GM19438 (cell line): ENCODE data around the gene ERI2.

ENCODE experiments used
- ATAC-seq: cut with Tn5 transposase; IDR thresholded peaks from one replicate; pipeline ENCODE4 v1.9.1; 2021; ENCODE audit warnings: low read depth; ENCODE audit not compliant: unreplicated experiment

The ERI2 gene

GRCh38 chr16:20806168-20807050 is at the start of gene ERI2, which contains the start of gene REXO5:
ERI2 (minus strand) TSS chr16:20806472; CDS start chr16:20806430, 42 bp downstream.
REXO5 (plus strand) TSS chr16:20806527; CDS start chr16:20806954, 427 bp downstream.
- ATAC-seq = peak; percentile 77

GRCh38 chr16:20854963-20855362 is 48.7 kb upstream of the ERI2 start:
- no peak for ATAC-seq

- no peak for ATAC-seq
Observed at GRCh38 chr16:20853981-20854620, 47.8 kb upstream of the ERI2 start.

DNA sequence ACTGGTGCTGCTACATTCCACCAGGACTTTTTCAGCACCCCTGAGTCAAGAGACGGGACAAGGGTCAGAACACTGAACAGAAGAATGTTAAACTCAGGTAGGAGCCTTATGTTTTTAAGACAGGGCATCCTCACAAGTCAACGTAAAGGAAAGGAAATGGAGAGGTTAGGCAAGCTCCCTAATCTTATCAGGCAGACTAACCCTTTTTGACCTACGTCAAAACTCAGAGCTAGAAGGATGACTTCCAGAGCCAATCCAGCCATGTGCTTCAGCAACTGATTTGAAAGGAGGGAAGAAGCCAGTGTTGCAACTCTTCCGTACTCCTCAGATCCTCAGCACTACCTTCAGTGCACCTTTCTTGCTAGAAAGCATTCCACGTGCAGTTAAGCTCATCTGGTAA is 46.9 kb upstream of the ERI2 start:
- ATAC-seq = no peak

- no peak for ATAC-seq
Observed at GRCh38 chr16:20851601-20852000, 45.3 kb upstream of the ERI2 start.

DNA sequence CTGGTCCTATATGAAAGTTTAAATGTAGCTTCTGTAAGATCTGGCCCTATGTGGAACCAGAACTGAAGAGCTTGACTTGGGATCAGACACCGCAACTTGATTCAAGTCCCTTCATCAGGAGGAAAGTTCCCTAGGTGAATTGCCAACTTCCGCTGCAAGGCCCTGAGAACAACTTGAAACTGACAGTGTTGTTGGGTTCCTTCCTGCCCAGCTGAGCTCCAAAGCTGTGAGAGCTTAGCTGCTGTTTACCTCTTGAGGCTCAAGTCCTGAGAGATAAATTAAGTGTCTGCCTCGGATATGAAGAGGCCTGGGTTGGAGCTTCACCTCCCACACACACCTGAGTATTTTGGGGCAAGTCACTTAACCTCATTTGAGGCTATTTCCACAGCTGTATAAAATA is 44.7 kb upstream of the ERI2 start:
- no peak for ATAC-seq

GRCh38 chr16:20849589-20850390 is 43.5 kb upstream of the ERI2 start:
- ATAC-seq = no peak

DNA sequence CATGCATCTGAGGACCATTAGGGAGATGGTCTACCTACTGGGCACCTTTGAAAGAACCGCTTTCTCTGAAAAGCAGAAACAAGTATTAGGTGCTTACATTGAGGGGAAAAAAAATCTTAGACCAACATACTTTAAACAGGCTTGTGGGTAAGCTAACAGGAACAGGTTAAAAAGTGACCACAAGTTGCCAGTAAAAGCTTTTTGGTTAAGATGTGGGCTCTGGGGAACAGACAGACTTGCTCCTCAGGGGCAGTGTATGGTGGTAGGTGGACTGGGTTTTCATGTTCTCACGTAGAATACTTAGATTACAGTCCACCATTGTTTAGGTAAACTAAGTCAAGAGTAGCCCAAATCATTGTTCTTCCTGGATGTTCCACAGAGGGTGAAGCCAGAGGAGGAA is 41.3 kb upstream of the ERI2 start:
- no peak for ATAC-seq

GRCh38 chr16:20846551-20846950 is 40.3 kb upstream of the ERI2 start:
- no peak for ATAC-seq

- ATAC-seq = no peak
Observed at GRCh38 chr16:20846030-20846429, 39.8 kb upstream of the ERI2 start.

- ATAC-seq = no peak
Observed at GRCh38 chr16:20844588-20844987, 38.3 kb upstream of the ERI2 start.

DNA sequence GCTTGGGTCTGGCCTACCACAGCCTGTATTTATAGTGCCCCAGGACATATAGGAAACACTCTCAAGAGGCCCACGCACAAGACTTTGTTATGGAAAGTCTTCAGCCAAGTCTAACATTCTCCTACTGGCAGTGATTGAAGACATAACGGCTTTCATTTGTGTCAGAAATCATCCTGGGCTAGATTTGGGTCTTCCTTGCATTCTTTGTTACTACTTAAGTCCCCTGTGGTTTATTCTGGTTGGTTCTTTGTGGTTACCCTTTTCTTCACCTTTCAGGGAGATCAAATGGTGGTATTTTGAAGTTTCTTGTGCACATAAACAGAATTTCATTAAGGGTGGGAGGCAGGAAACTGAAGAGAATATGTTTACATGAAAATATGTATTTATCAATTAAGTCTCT is 37.8 kb upstream of the ERI2 start:
- no peak for ATAC-seq

DNA sequence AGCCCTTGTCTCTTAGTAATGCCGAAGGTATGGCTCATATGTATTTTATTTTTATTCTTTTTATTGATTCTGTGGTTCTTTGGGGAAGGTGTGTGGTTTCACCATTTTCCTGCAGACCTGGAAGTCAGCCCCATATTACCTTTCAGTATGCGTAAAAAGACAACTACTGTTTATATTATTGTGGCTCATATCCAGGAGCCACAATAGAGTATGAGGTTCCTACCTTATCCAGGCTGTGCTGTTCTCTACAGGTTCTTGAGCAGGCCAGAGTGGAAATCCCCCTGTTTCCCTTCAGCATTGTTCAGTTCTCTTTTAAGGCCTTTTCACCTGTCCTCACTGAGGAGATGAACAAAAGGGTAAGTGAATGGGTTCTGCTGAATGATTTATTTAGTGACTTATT is 33.2 kb upstream of the ERI2 start:
- no peak for ATAC-seq

DNA sequence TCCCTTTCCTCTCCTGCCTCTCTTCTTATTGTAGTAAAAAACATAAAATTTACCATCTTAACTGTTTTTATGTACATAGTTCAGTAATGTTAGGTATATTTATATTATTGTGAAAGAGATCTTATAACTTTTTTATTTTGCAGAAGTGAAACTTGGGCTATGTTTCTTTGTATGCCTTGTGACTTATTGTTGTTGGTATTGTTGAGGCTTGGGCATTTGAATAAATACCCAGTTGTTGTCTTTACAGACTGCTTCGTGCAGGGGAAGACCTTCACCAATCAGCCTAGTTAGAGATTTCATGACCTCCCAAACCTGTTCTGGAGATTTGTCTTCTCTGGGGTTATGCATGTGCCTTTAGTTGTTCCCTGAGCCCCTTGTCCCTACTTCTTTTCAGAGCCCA is 32.0 kb upstream of the ERI2 start:
- ATAC-seq = no peak

DNA sequence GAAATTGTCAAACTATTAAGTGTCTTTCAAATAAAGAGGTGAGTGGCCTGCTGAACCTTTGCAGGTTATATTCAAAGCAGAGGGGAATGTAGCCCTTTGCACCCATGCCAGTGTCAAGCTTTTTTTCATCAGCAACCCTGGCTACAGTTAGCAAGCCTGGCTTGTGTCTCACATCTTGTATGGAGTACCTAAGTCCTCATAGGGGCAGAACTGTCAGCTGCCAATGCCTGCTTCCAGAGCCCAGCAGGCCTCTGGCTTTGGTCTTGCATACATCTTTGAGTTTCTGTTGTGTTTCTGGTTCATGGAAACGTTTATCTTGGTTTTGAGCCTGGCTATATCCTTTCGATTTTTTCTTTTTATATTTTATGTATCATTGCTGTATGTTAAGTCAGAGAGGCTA is 26.8 kb upstream of the ERI2 start:
- no peak for ATAC-seq

GRCh38 chr16:20830372-20830771 is 24.1 kb upstream of the ERI2 start:
- no peak for ATAC-seq

DNA sequence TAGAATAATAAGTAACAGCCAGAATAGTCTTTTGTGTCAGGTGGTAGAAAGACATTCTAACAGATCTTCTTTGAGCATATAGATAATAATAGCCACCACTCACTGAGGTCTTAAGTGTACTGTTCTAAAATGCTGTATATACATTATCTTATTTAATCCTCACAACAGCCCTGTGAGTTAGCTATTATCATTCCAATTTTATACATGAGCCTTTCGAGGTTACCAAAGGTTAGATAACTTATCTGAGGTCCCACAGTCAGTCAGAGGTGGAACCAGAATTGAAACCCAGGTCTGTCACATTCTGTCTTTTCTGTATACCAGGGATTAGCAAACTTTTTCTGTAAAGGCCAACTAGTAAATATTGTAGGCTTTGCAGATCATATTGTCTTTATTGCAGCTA is 23.3 kb upstream of the ERI2 start:
- ATAC-seq = no peak

- ATAC-seq = no peak
Observed at GRCh38 chr16:20826039-20826566, 19.8 kb upstream of the ERI2 start.

DNA sequence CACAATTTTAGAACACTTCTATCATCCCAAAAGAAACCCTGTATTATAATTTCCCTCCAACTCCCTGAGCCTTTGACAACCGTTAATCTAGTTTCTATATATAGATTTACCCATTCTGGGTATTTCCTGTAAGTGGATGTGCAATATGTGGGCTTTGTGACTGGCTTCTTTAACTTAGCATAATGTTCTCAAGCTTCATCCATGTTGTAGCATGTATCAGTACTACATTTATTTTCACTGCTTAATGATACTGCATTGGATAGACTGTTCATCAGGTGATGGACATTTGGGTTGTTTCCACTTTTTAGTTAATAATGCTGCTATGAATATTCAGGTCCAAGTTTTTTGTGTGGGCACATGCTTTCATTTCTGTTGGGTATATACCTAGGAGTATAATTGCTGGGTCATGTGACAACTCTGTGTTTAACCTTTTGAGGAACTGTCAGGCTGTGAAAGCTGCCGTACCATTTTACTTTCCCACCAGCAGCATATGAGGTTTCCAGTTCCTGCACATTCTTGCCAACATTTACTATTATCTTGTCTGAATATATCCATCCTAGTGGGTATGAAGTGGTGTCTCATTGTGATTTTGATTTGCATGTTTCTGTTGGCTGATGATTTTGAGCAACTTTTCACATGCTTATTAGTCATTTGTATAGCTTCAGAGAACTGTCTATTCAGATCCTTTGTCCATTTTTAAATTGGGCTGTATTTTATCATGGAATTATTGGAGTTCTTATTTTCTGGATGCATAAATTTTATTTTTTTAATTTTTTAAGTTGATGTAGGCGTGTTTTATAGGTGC is 16.5 kb upstream of the ERI2 start:
- ATAC-seq = no peak

DNA sequence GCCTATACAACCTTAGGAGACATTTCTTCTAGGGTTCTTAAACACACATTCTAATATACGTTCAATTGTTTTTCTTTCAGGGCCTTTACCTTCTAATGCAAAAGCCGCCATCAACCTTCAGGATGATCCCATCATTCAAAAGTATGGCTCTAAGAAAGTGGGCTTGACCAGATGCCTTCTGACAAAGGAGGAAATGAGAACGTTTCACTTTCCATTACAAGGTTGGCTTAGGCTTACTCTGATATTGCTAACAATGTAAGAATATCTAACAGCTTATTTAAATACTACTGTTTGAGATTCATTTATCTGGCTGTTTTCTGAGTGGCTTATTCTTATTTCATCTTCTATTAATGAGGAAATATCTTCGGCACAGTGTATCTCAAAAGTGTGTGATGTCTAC is 15.4 kb upstream of the ERI2 start:
- ATAC-seq = no peak
